Endothelial cell of umbilical vein (primary cell): ENCODE data around the gene BRPF1.

Source experiments
- FOS ChIP-seq: IDR thresholded peaks from 2 replicates; pipeline ENCODE4 v1.6.1; 2011; ENCODE audit warnings: mild to moderate bottlenecking, low read length, moderate library complexity, borderline replicate concordance; ENCODE audit not compliant: insufficient read depth
- POLR2A ChIP-seq: IDR thresholded peaks from 2 replicates; pipeline ENCODE4 v1.6.1; 2012; ENCODE audit warnings: low read depth, mild to moderate bottlenecking, control low read depth, low read length
- TF ChIP-seq, protein P1 (sequence below), 2 donors: IDR thresholded peaks; 1 replicate in 1 of 2; 2 replicates in 1 of 2; pipeline ENCODE4 v1.5.1; 2011; ENCODE audit warnings: low read length in 2 of 2, mild to moderate bottlenecking in 2 of 2, moderate library complexity in 2 of 2, control low read depth in 1 of 2, inconsistent platforms in 1 of 2, low read depth in 1 of 2; ENCODE audit not compliant: insufficient read depth in 1 of 2; ENCODE audit errors: extremely low read depth in 1 of 2

- TF ChIP-seq, protein P1, sequence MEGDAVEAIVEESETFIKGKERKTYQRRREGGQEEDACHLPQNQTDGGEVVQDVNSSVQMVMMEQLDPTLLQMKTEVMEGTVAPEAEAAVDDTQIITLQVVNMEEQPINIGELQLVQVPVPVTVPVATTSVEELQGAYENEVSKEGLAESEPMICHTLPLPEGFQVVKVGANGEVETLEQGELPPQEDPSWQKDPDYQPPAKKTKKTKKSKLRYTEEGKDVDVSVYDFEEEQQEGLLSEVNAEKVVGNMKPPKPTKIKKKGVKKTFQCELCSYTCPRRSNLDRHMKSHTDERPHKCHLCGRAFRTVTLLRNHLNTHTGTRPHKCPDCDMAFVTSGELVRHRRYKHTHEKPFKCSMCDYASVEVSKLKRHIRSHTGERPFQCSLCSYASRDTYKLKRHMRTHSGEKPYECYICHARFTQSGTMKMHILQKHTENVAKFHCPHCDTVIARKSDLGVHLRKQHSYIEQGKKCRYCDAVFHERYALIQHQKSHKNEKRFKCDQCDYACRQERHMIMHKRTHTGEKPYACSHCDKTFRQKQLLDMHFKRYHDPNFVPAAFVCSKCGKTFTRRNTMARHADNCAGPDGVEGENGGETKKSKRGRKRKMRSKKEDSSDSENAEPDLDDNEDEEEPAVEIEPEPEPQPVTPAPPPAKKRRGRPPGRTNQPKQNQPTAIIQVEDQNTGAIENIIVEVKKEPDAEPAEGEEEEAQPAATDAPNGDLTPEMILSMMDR (IDR thresholded peaks at IDR 0.05; ENCODE audit: extremely low read depth in 1 of 2, insufficient read depth in 1 of 2, low read depth in 1 of 2, low read length in 2 of 2), result no peak
- TF ChIP-seq FOS (no peak), POLR2A (no peak)
Observed at GRCh38 chr3:9795207-9795606, 63.7 kb downstream of the BRPF1 start.
